GM19099 (cell line): ENCODE measurements around the gene TAF11L14.

Source experiments
- POLR2A ChIP-seq: IDR thresholded peaks from 3 replicates; pipeline ENCODE4 v1.6.1; 2011; ENCODE audit warnings: low read depth; ENCODE audit not compliant: insufficient read length; ENCODE audit errors: extremely low read depth

TAF11L14 gene

DNA sequence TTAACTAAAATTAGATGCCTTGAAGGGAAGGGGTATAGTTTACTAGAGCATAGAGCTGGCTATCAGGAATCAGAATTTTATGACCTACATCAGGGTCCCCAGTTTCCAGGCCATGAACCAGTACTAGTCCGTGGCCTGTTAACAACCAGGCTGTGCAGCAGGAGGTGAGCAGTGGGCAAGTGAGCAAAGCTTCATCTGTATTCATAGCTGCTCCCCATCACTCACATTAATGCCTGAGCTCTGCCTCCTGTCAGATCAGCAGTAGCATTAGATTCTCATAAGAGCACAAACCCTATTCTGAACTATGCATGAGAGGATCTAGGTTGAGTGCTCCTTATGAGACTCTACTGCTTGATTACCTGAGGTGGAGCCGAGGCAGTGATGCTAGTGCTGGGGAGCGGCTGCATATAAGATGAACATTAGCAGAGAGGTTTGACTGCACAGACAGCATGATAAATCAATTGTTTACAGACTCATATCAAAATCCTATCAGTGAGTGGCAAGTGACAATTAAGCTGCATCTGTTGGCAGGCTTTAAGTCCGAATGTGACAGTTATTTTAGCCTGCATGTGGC is 44.6 kb downstream of the TAF11L14 start:
- no peak for TF ChIP-seq POLR2A

DNA sequence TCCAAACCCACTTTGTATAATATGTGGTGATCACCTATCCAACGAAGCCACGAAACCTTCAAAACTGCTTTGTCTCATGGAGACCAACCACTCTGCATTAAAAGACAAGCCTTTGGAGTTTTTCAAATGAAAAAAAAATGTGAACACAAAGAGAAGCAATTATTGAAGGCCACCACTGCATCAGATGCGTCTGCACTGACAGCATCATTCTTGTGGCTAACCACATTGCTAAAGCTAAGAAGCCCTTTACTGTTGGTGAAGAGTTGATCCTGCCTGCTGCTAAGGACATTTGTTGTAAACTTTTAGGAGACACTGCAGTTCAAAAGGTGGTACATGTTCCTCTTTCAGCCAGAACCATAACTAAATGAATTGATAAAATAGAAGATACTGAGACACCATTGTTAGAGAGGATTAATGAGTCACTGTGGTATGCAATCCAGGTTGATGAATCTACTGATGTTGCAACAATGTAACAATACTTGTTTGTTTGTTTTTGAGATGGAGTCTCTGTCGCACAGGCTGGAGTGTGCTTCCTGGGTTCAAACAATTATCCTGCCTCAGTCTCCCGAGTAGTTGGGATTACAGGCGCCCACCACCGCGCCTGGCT is 45.4 kb downstream of the TAF11L14 start:
- TF ChIP-seq POLR2A = no peak

DNA sequence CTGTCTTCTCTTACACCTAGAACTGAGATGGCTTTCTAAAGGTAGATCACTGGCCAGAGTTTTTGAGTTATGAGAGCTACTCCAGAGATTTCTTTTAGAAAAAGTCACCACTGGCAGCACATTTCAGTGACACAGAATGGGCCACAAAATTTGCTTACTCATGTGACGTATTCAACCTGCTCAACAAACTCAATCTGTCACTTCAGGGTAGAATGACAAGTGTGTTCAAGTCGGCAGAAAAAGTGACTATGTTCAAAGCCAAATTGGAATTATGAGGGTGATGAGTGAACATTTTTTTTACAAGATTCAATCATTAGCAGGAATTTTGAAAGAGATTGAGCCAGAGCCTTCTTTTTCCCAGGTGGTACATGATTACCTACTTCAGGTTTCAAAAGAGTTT is 46.5 kb downstream of the TAF11L14 start:
- TF ChIP-seq POLR2A = no peak
